Suprapubic skin (tissue), 4 donors: ENCODE data around the gene GLYATL1. TPM values are rescaled to one million over a fixed set of nuclear protein-coding genes. Genes with fewer than 3 reads are reported as not detected.
A peak's percentile ranks its signal among the peaks of the same experiment; 100 is the strongest.

ENCODE experiments used
- DNase-seq, 2 donors: peaks; one replicate each; pipeline ENCODE4 v3.0.0-alpha.2; 2019; ENCODE audit warnings: low spot score in 2 of 2
- H3K27ac ChIP-seq: fragments of 200-600 bp; sonication (generic); one replicate; pipeline ENCODE4 v1.5.1; 2019
- H3K27me3 ChIP-seq: fragments of 200-600 bp; sonication (generic); one replicate; pipeline ENCODE4 v1.5.1; 2019
- H3K36me3 ChIP-seq: fragments of 200-600 bp; sonication (generic); one replicate; pipeline ENCODE4 v1.5.1; 2019
- H3K4me1 ChIP-seq: fragments of 200-600 bp; sonication (generic); one replicate; pipeline ENCODE4 v1.5.1; 2019
- H3K4me3 ChIP-seq: fragments of 200-600 bp; sonication (generic); one replicate; pipeline ENCODE4 v1.5.1; 2019; ENCODE audit warnings: mild to moderate bottlenecking
- H3K9me3 ChIP-seq: fragments of 200-600 bp; sonication (generic); one replicate; pipeline ENCODE4 v1.5.1; 2019
- EP300 ChIP-seq: sonication (generic); formaldehyde crosslinking; IDR thresholded peaks from one replicate; pipeline ENCODE4 v1.6.1; 2017; ENCODE audit warnings: antibody characterized with exemption
- POLR2A ChIP-seq, 2 donors: fragments of 450-650 bp; IDR thresholded peaks; one replicate each; pipeline ENCODE4 v1.6.1; 2017; ENCODE audit warnings: antibody characterized with exemption in 2 of 2, mild to moderate bottlenecking in 2 of 2, moderate library complexity in 2 of 2
- POLR2AphosphoS5 ChIP-seq, 3 donors: sonication (generic); formaldehyde crosslinking; IDR thresholded peaks; one replicate each; pipeline ENCODE4 v1.6.1; 2017; ENCODE audit warnings: antibody characterized with exemption in 3 of 3
- WGBS: methylation state at CpG from one replicate; pipeline ENCODE4 v1.1.5; 2018; 5-methylcytosine and 5-hydroxymethylcytosine counted together
- total RNA-seq, 4 donors: library from RNA; depleted of rRNA; stranded (reverse); fragments of >200 nt; gene quantifications; one replicate each; pipeline ENCODE4 v1.1.0, GENCODE V29; 2016
- TF ChIP-seq, protein P1 (sequence below), 2 donors: fragments of 200-600 bp in 1 of 2; fragments of 450-650 bp in 1 of 2; sonication (generic) in 1 of 2; IDR thresholded peaks; one replicate each; pipeline ENCODE4 v1.5.1; 2016 to 2019; ENCODE audit warnings: antibody characterized with exemption in 2 of 2, mild to moderate bottlenecking in 1 of 2, moderate library complexity in 1 of 2

Gene GLYATL1
- total RNA-seq, 4 donors from 2014 or later, result 2.4 to 6.1 (median 3.5) TPM; not detected in 1

- 49% methylated on average over 1 of the region's 1 CpG for WGBS
- no peak overlapping the region for H3K27ac ChIP-seq
- DNase-seq, result no peak
Measured at GRCh38 chr11:58926695-58927094, 12.6 kb upstream of the GLYATL1 start.

GRCh38 chr11:58927393-58928106 is 11.7 kb upstream of the GLYATL1 start:
- 5% methylated on average over 15 of the region's 15 CpGs for WGBS
- no peak for DNase-seq
- Histone ChIP-seq H3K36me3 (no peaks in the 10 kb centered on the region), H3K27me3 (no peaks in the 10 kb centered on the region), H3K9me3 (no peaks in the 10 kb centered on the region), H3K4me1 (peaks cover 31% of the 10 kb centered on the region), H3K4me3 (peak overlapping the region; percentile 20), H3K27ac (no peak overlapping the region)
- TF ChIP-seq, protein P1, sequence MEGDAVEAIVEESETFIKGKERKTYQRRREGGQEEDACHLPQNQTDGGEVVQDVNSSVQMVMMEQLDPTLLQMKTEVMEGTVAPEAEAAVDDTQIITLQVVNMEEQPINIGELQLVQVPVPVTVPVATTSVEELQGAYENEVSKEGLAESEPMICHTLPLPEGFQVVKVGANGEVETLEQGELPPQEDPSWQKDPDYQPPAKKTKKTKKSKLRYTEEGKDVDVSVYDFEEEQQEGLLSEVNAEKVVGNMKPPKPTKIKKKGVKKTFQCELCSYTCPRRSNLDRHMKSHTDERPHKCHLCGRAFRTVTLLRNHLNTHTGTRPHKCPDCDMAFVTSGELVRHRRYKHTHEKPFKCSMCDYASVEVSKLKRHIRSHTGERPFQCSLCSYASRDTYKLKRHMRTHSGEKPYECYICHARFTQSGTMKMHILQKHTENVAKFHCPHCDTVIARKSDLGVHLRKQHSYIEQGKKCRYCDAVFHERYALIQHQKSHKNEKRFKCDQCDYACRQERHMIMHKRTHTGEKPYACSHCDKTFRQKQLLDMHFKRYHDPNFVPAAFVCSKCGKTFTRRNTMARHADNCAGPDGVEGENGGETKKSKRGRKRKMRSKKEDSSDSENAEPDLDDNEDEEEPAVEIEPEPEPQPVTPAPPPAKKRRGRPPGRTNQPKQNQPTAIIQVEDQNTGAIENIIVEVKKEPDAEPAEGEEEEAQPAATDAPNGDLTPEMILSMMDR (IDR thresholded peaks at IDR 0.05), result no peak
- TF ChIP-seq POLR2AphosphoS5 (IDR thresholded peaks at IDR 0.05) (no peak), EP300 (no peak), POLR2A (IDR thresholded peaks at IDR 0.05) (no peak)

More at GRCh38 chr11:58926695-58927094, 12.6 kb upstream of the GLYATL1 start:
- H3K4me3 ChIP-seq, result no peak overlapping the region
- H3K27me3 ChIP-seq, result no peaks in the 10 kb centered on the region
- H3K9me3 ChIP-seq, result no peaks in the 10 kb centered on the region
- H3K4me1 ChIP-seq, result peaks cover 36% of the 10 kb centered on the region
- H3K36me3 ChIP-seq, result no peaks in the 10 kb centered on the region
- TF ChIP-seq POLR2AphosphoS5 (IDR thresholded peaks at IDR 0.05) (no peak), POLR2A (IDR thresholded peaks at IDR 0.05) (no peak), EP300 (no peak)
- TF ChIP-seq, protein P1 (IDR thresholded peaks at IDR 0.05), result no peak

DNA sequence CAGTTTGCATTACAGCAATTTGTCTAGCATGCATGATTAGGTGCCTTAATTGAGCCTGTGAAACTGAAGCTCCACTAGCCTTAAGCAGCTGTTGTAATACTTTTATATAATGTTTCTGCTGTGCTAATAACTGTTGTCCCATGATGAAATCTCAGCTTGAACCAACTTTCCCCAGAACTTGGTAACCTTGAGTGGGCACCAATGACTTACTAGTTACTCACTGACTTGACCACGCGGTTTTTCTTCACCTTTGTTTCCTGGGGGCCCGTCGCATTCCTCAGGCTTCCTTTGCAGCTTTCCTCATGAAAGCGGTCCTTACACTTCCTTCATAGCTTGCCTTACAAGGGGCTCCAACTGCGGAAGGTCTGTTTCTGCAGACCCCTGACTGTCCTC is 11.2 kb upstream of the GLYATL1 start:
- Histone ChIP-seq H3K27ac (no peak overlapping the region), H3K36me3 (no peaks in the 10 kb centered on the region)
- TF ChIP-seq EP300 (no peak), POLR2A (IDR thresholded peaks at IDR 0.05) (no peak), POLR2AphosphoS5 (IDR thresholded peaks at IDR 0.05) (no peak)
- TF ChIP-seq, protein P1 (IDR thresholded peaks at IDR 0.05), result no peak

GRCh38 chr11:58928691-58929090 is 10.6 kb upstream of the GLYATL1 start:
- Histone ChIP-seq H3K4me1 (peaks cover 20% of the 10 kb centered on the region), H3K4me3 (no peak overlapping the region), H3K27me3 (no peaks in the 10 kb centered on the region), H3K27ac (no peak overlapping the region), H3K36me3 (no peaks in the 10 kb centered on the region), H3K9me3 (no peaks in the 10 kb centered on the region)
- DNase-seq, result no peak
- no peak for TF ChIP-seq POLR2AphosphoS5 (IDR thresholded peaks at IDR 0.05)
- TF ChIP-seq EP300, result no peak
- TF ChIP-seq, protein P1 (IDR thresholded peaks at IDR 0.05), result no peak
- TF ChIP-seq POLR2A (IDR thresholded peaks at IDR 0.05), result no peak

More for the DNA sequence above, 11.2 kb upstream of the GLYATL1 start:
- Histone ChIP-seq H3K9me3 (no peaks in the 10 kb centered on the region), H3K4me3 (peak overlapping the region; percentile 20), H3K4me1 (peaks cover 26% of the 10 kb centered on the region), H3K27me3 (no peaks in the 10 kb centered on the region)
- DNase-seq, result no peak
- WGBS, result 36% methylated on average over 6 of the region's 6 CpGs

DNA sequence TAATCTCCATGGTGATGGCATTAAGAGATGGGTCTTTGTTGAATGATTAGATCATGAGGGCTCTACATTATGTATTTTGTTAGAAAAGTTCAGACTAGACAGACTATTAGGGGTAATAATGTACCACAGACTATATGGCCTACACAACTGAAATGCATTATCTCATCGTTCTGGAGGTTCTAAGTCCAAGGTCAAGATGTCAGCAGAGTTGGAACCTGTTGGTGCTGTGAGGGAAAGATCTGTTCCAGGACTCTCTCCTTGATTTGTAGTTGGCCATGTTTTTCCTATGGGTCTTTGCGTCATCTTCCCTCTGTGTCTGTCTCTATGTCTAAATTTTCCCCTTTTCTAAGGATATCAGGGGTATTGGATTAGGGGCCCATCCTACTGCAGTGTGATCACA is 8.4 kb upstream of the GLYATL1 start:
- DNase-seq, result no peak
- Histone ChIP-seq H3K27me3 (no peaks in the 10 kb centered on the region), H3K4me1 (peaks cover 16% of the 10 kb centered on the region), H3K36me3 (no peaks in the 10 kb centered on the region), H3K4me3 (no peak overlapping the region), H3K9me3 (no peaks in the 10 kb centered on the region), H3K27ac (no peak overlapping the region)
- no peak for TF ChIP-seq EP300
- TF ChIP-seq, protein P1 (IDR thresholded peaks at IDR 0.05), result no peak
- TF ChIP-seq POLR2A (IDR thresholded peaks at IDR 0.05), result no peak
- TF ChIP-seq POLR2AphosphoS5 (IDR thresholded peaks at IDR 0.05), result no peak
- WGBS, result 89% methylated on average over 2 of the region's 2 CpGs
